GM21619 (cell line): ENCODE results near the gene PADI3.

Source experiments
- ATAC-seq: cut with Tn5 transposase; IDR thresholded peaks from one replicate; pipeline ENCODE4 v1.9.1; 2021; ENCODE audit not compliant: unreplicated experiment

The PADI3 gene, protein sequence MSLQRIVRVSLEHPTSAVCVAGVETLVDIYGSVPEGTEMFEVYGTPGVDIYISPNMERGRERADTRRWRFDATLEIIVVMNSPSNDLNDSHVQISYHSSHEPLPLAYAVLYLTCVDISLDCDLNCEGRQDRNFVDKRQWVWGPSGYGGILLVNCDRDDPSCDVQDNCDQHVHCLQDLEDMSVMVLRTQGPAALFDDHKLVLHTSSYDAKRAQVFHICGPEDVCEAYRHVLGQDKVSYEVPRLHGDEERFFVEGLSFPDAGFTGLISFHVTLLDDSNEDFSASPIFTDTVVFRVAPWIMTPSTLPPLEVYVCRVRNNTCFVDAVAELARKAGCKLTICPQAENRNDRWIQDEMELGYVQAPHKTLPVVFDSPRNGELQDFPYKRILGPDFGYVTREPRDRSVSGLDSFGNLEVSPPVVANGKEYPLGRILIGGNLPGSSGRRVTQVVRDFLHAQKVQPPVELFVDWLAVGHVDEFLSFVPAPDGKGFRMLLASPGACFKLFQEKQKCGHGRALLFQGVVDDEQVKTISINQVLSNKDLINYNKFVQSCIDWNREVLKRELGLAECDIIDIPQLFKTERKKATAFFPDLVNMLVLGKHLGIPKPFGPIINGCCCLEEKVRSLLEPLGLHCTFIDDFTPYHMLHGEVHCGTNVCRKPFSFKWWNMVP

DNA sequence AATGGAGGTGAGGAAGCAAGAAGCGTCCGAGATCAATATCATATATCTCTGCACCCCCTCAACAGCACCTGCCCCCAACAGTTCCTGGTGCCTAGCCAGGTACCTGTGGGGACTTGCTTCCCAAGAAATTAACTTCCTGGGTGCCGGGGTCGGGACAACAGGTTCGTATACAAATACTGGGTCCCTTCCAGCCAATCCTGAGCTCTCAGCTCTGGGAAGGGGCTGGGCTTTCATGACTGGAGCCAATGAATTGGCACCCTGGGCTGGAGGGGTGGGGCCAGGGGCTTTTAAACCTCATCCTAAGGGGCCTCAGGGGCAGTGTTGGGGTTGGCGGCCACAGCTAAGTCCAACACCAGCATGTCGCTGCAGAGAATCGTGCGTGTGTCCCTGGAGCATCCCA is at the start of gene PADI3:
PADI3 (plus strand) TSS at position 318 of the 400 bp plus-strand sequence; CDS start at position 358, 40 bp downstream.
- no peak for ATAC-seq

DNA sequence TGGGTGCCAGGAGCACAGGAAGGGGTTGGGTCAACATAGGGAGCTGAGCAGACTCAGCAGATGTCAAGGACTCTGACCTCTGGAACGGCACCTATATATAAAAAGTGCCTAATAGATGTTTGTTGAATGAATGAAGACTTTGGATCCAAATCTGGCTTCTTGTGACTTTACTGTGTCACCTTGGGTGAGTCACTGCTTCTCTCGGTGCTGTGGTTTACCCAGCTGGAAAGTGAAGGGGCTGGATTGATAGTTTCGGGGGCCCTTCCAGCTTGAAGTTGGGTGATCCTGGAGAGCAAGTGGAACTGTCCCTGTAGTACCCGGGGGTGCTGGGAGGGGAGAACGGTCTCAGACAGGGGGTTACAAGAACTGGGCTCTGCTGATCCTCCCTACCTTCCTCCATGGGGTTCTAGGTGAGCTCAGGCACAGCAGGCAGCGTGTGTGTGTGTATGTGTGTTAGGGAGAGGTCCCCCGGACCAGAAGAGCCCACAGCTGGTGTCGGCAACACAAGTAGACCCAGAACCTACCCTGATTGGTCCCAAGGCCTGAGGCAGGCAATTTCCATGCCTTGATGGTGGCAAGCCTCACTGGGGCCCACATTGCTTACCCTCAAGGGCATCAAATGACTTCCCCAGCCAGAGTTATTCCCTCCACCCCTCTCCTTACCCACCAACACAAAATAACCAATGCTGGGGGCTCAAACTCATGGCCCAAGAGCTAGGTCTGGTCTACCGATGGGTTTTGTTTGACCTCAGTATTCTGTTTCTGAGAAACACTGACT is 49.4 kb upstream of the PADI3 start:
- ATAC-seq, result no peak

DNA sequence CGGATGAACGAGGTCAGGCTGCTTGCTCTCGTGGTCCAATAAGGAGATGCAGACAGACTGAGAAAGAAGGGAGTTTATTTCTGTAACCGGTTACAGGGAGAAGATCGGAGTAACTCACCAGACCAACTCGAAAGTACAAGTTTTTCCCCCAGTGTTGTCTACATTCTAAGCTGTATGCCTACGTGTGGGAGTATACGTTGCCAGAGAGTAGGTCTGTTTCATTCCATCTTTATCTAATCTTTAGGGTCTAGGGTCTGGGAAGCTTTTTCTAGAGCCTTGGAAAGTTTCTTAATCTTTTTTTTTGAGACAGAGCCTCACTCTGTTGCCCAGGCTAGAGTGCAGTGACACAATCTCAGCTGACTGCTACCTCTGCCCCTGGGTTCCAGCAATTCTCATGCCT is 48.7 kb upstream of the PADI3 start:
- no peak for ATAC-seq

DNA sequence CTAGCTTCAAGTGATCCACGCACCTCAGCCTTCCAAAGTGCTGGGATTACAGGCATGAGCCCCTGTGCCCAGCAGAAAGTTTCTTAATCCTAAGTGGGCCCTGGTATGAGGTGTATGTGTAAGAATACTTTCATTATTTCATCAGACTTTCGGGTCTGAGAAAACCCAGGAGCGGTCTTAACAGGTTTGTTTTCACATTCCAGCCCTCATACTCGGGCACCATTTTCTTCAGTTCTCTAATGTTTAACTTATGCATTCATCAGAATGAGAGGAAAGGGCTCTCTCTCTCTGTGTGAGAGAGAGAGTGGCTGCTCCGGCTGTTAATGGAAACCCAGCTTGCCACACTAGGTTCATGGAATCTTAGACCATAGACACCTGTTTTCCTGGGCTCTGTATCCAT is 48.1 kb upstream of the PADI3 start:
- no peak for ATAC-seq

DNA sequence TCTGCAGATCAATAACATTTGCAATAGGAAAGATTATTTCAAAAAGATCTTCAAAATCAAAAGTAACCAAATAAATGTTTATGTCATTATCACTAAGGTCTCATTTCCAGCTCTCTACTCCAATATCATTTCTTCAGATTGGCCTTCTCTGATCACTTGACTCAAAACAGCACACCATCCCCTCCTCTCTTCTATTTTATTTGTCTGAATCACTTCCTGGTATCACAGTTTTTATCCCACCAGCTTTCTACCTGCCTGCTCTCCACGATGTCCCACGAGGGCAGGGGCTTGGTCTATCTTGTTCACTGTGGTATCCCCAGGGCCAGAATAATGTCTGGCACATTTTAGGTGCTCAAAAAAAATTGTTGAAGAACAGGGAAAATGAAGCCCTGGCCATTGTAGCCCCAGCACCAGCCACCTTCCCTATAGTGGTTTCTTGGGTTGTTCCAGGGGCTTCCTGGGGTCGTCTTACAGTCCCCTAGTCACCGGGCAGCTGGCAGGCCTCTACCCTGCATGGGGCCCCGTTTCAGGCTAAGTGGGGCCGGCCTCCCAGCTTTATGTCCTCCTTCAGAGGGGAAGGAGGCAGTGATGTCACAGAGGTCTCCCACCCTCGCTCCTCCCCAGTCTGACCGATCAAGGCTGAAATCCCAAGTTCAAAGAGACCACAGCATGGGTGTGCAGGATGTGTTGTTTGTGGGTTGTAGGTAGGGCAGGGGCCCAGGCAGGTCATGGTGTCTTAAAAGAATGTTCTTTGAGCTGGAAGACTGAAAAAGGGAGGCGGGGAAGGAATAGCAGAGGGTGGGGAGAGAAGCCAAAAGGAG is 47.5 kb upstream of the PADI3 start:
- ATAC-seq, result no peak

DNA sequence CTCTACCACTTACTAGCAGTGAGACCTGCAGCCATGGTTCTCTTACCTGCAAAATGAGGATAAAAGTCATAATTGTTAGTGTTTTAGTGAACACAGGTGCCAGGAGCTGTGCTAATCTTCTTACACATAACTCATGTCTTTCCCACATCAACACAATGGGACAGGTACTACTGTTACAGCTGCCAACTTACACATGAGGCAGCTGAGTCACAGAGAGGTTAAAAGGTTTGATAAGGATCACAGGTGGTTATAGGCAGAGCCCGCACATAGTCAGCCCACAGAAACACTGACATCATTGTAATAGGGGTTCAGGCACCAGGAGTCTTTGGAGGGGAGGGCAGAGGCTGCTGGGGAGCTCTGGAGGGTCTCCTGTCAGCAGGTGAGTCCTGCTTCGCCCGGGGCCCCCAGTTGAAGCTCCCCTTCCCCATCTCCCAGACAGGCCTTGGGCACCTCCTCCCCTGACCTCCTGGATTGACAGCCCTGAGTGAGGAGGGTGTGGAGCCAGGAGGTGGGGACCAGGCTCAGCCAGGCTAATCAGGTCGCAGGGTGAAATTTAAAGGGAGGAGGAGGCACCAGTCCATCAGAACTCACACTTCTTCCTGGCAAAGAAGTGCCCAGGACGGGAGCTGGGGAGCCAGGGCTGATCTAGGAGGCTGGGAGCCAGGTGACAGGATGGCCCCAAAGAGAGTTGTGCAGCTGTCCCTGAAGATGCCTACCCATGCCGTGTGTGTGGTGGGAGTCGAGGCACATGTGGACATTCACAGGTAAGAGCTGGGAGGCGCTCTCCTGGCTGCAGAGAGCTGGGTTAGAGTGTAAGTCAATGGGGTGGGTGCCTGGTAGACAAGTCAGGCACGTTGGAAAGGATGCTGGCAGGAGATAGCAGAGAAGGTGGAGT is 44.1 kb upstream of the PADI3 start, which contains the start of gene PADI1:
PADI1 (plus strand) TSS at position 583 of the 895 bp plus-strand sequence; CDS start at position 673, 90 bp downstream.
- ATAC-seq, result no peak

DNA sequence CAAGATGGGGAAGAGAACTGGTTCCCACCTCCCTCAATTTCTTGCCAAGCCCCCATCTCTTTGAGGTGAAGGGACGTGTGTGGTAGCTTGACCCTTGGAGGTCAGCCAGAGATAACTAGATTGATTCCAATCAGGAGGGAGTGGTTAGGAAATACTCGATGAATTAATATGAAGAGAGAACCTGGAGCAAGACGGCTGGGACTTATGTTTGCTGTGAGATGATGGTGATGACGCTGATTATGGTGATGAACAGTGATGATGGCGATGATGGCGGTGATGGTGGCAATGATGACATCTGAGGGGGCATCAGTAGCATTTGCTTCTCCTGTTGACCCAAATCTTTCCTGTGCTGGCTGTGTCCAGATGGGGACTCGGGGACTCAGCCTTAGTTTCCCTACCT is 43.2 kb upstream of the PADI3 start:
- no peak for ATAC-seq

DNA sequence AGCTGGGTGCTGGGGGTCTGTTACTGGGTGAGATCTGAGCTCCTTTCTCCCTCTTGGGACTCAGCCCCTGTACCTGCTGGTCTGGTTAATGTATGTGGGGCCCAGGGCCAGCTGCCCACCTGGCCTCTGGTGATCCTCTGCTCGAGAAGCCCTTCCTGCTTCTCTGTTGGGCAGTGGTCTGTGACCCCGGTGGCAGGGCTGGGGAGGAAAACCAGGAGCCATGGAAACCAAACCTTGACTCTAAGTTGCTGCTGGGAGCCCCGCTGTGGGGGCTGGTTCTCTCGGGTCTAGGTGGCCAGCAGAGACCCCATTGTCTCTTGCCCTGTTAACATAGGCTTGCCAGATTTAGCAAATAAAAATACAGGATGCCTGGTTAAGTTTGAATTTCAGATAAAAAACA is 42.7 kb upstream of the PADI3 start:
- ATAC-seq, result no peak

DNA sequence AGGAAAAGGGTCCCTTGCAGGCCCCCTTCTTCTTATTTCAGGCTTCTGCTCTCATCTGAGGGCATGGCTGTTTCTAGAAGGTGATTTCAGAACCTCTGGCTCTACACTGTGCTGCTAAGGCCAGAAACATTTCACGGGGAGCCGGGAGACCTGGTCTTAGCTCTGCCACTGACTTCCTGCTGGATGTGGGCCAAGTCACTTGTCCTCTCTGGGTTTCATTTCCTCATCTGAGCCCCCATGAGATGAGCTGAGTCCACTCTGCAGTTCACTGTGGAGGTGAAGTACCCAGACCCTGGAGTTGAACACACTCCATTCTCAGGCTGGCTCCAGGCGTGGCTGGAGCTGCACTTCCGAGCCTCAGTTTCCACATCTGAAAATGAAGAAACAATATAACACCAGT is 41.9 kb upstream of the PADI3 start:
- ATAC-seq, result peak; percentile 63

DNA sequence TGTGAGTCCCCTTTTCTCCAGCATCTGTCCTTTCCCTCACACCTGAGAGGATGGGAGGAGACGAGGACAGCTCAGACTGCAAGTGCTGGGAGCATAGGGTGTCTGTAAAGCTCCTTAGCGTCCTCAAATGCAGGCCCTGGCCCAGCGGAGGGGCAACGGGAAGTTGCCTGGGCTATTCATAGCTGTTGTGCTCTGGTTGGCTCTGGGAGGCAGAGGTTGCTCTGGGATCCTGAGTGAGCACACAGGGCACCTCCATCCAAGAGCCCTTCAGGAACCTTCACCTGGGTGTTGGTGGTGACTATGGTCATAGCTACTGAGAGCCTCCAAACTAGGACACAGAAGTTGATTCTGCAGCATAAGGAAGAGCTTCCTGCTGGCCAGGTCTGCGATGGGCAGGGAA is 41.4 kb upstream of the PADI3 start:
- no peak for ATAC-seq

DNA sequence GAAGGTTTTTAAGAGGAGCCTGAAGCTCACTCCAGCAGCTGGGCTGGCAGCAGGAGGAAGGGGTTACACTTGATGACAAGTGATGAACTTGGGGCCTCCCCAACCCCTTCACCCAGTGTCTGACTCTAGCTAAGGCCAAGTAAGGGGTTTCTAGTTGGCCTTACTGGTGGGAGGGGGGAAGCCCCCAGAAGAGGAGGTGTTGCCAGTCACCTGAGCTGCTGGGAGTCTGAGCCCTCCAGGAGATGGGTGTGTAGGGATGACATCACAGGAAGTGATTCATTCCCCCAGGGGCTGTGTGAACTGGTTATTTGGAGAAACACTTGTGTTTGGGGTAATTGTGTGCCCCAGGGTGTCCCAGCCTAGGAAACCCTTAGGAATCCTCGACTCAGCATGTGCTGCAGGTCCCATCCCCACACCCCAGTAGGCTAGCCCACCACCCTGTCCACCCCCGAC is 40.9 kb upstream of the PADI3 start:
- peak; percentile 73 for ATAC-seq

DNA sequence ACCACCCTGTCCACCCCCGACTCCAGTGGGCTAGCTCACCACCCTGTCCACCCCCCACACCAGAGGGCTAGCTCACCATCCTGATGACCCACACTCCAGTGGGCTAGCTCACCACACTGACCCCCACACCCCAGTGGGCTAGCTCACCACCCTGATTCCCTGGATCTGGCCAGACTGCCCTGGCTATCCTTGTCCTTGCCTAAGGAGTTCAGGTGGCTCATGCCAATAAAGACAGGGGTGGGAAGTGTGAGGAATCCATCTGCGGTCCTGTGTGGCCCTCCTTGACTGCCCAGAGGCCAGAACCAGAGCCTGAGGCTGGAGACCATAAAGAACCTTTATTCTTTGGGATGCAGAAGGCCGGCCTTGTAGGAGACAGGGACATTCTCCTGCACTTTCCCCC is 40.4 kb upstream of the PADI3 start:
- no peak for ATAC-seq

DNA sequence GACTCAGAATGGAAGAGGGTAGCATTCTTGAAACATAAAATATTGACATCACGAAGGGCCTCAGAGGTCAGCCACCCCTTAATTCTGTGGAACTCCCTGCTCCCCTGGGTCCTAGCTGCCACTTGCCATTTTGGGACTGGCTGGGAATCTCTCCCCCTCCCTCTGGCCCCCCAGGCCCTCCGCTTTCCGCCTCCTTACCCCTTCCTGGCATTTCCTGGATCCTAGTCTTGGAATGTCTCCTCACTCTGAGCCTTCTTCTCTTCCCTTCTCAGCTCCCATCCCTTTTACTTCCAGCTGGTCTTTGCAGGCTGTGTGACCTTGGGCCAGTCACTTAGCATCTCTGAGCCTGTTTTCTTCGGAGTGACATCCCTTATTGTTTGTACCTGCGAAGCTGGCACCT is 39.5 kb upstream of the PADI3 start:
- no peak for ATAC-seq

DNA sequence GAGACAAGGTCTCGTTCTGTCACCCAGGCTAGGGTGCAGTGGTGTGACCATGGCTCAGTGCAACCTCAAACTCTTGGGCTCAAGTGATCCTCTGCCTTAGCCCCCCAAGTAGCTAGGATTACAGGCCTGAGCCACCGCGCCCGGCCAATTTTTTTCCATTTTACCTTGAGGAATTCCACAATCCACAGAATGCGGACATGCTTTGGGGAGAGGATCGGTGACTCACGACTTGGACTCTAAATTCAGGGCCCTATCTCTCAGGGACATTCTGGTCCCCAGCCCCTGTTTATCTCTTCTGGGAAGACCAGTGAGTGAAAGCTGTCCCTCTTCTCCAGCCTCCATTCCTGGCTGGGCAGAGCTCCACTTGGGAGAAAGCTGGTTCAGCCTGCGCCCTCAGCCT is 38.7 kb upstream of the PADI3 start:
- no peak for ATAC-seq

DNA sequence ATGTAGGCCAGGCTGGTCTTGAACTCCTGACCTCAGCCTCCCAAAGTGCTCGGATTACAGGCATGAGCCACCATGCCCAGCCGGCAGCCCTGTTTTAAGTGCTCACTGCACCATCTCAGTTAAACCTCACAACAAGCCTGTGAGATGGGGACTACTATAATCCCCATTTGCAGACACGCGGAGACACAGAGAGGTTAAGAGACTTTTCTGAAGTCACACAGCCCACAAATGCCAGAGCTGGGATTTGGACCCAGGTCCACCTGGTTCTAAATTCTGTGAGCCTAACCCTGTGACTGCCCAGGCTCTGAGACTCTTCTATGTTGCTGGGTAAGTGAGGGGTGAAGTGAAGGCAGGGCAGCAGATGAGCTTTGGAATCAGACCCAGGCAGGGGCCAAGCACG is 37.5 kb upstream of the PADI3 start:
- ATAC-seq, result no peak

DNA sequence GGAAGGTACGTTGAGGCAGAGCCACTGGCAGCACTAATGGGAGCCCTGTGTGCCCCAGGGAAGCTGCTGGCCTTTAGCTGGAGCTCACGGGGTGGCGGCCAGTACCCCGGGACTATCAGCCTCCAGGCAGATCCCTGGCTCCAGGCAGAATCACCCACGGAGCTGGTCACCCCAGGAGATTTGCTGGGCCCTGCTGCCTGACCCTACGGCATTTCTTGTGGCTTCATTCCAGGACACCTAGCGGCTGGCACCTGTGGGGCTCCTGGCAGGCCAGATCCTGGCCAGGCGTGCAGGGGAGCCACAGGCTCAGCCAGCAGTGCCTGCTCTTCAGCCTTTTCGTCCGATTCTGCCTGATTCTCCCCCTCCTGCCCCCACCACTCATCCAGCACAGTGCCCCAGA is 36.9 kb upstream of the PADI3 start:
- ATAC-seq, result no peak

DNA sequence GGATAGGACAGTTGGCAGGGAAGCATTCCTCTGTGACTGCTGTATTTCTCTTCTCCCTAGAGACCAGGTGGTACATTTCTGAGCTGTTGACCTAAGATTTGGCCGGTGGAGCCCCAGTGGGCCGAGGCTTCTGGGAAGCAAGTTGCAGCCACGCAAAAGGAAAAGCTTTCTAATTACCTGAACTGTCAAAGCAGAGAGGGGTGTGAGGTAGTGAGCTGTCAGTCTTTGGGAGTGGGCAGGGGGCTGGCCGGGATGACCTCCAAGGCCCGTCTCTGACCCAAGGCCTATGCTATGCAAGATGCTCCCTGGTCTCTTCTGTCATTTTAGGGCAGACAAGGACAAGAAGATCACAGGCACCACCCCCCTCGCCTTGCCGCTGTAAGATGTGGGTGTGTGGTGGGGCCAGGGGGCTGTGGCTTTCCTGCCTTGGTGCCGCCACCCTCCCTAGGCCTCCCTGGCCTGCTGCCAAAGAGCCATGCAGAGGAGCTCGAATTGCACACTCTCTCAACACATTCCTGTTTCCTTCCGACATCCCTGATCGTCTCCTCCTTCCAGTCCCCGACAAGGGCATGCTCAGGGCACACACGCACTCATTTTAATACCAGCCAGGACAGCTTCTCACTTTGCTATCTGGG is 36.3 kb upstream of the PADI3 start:
- no peak for ATAC-seq

DNA sequence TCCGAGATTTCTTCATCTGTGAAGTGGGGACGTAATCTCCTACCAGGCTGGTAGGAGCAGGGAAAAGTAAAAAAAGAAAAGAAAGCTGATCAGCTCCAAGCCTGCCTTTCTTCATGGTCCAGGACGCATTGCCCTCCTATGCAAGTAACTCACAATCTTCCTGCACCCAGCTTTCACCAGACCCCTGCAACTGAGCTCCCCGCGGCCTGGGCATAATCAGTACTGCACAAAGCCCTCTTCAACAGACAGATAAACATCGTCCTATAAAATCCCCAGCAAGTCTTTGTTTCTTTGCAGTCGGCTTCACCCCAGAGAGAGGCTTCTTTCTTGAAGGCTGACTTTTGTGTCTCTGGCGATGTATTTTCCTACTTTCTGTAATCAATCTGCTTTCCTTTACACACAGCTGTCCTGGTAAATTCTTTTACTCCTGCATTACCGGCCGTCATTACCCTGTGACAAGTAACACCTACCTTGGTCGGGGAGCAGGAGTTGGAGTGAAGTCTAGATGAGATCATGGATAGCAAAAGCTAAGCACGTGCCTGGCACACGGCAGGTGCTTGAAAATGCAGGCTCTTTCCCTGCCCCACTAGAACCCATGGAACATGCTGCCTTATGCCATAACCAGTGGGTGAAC is 35.6 kb upstream of the PADI3 start:
- no peak for ATAC-seq

DNA sequence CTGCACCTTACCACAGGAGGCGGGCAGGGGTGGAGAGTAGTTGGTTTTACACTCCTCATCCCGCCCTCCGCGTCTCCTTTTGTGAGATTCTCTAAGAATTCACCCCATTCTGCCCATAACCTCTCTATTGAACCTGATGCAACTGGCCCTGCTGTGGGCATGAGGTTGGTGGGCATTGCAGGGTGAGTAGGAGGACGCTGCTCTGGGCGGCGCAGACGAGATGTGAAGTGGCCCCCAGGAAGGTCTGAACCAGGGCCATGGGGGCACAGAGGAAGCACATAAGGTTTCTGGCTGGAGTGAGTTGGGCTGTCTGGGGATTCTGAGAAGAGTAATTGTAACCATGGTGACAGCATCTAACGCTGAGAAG is 35.1 kb upstream of the PADI3 start:
- ATAC-seq, result no peak
